Activated CD8-positive, alpha-beta T cell treated with anti-CD3 and anti-CD28 coated beads for 36 hours (primary cell): Measurements from ENCODE around the gene NTN5. TPM values are rescaled to one million over a fixed set of nuclear protein-coding genes. Genes with fewer than 3 reads are reported as not detected.
A peak's percentile ranks its signal among the peaks of the same experiment; 100 is the strongest.

Source experiments
- ATAC-seq: fragments of 200-7000 bp; cut with Tn5 transposase; one replicate; pipeline ENCODE4 v1.10.0; 2021; ENCODE audit warnings: mild to moderate bottlenecking, moderate library complexity
- CTCF ChIA-PET: fragments of 350-600 bp; sonication (Branson Sonifier 250); formaldehyde crosslinking; loops from one replicate; lab custom pipeline; 2021; ENCODE audit warnings: antibody characterized with exemption; lab: Charles Lee
- POLR2A ChIA-PET: fragments of 350-600 bp; sonication (Branson Sonifier 250); formaldehyde crosslinking; loops from one replicate; lab custom pipeline; 2021; ENCODE audit warnings: antibody characterized with exemption; lab: Charles Lee
- DNase-seq: peaks from one replicate; pipeline ENCODE4 v3.0.0-alpha.2; 2020
- H3K27ac Mint-ChIP-seq: one replicate; pipeline ENCODE4 v1.8.0; 2021; ENCODE audit warnings: mild to moderate bottlenecking, mixed read lengths
- H3K27me3 Mint-ChIP-seq: one replicate; pipeline ENCODE4 v1.8.0; 2021; ENCODE audit warnings: mixed read lengths
- H3K36me3 Mint-ChIP-seq: one replicate; pipeline ENCODE4 v1.8.0; 2021; ENCODE audit warnings: low read depth, mixed read lengths
- H3K4me1 Mint-ChIP-seq: one replicate; pipeline ENCODE4 v1.8.0; 2021; ENCODE audit warnings: low read depth, mixed read lengths
- H3K4me3 Mint-ChIP-seq: one replicate; pipeline ENCODE4 v1.8.0; 2021; ENCODE audit warnings: mild to moderate bottlenecking, moderate library complexity, mixed read lengths
- H3K9me3 Mint-ChIP-seq: one replicate; pipeline ENCODE4 v1.8.0; 2021; ENCODE audit warnings: mixed read lengths
- CTCF ChIP-seq: fragments of 200-600 bp; IDR thresholded peaks from one replicate; pipeline ENCODE4 v1.8.0; 2022; ENCODE audit warnings: antibody characterized with exemption, mild to moderate bottlenecking
- intact Hi-C: fragments of 100-400 bp; cut with micrococcal nuclease; formaldehyde crosslinking; loops from one replicate; pipeline ENCODE4 v1.10.0; 2022
- total RNA-seq, 2 experiments: library from RNA; stranded (reverse); gene quantifications; one replicate each; pipeline ENCODE4 v1.2.3, GENCODE V29; 2021

Gene NTN5
- total RNA-seq, 2 experiments from 2014 or later: 0.16 to 0.83 TPM

- intact Hi-C loops: loop anchor here (10.0 kb wide), 1 partner anchor 239 kb away; the partner anchor contains the start of gene PPP1R15A
- peaks cover 60% of the 10 kb centered on the region for H3K4me1 Mint-ChIP-seq
- ATAC-seq: peak; percentile 31
- no peaks in the 10 kb centered on the region for H3K9me3 Mint-ChIP-seq
- no peaks in the 10 kb centered on the region for H3K27me3 Mint-ChIP-seq
- POLR2A ChIA-PET: interaction anchor here (1.5 to 9.6 kb wide), 3 partner anchors 12 to 17 kb away, joined by 4 to 154 read pairs (median 16); partner anchors contain the start of genes FAM83E, RPL18 and SPHK2
- TF ChIP-seq CTCF: no peak
- peak; percentile 74 for DNase-seq
- H3K4me3 Mint-ChIP-seq: peak overlapping the region; percentile 88
- H3K36me3 Mint-ChIP-seq: peaks cover 8% of the 10 kb centered on the region
- CTCF ChIA-PET: no interaction called here
- peak overlapping the region; percentile 94 for H3K27ac Mint-ChIP-seq
These were observed 37.4 kb downstream of the NTN5 start for GRCh38 chr19:48635263-48635965.

GRCh38 chr19:48634424-48635262 is 38.2 kb downstream of the NTN5 start:
- intact Hi-C loops: loop anchor here (10.0 kb wide), 1 partner anchor 240 kb away; the partner anchor contains the start of gene PPP1R15A
- Mint-ChIP-seq H3K4me1 (peaks cover 56% of the 10 kb centered on the region), H3K9me3 (no peaks in the 10 kb centered on the region), H3K4me3 (peak overlapping the region; percentile 77), H3K27ac (peak overlapping the region; percentile 94), H3K36me3 (peaks cover 8% of the 10 kb centered on the region), H3K27me3 (no peaks in the 10 kb centered on the region)
- CTCF ChIA-PET: interaction anchor here (1.4 to 1.8 kb wide), 3 partner anchors 11 to 12 kb away, joined by 4 to 11 read pairs (median 4); partner anchors contain the start of gene CA11
- DNase-seq (peak; percentile 97), ATAC-seq (peak; percentile 28)
- TF ChIP-seq CTCF: no peak
- POLR2A ChIA-PET: interaction anchor here (0.8 to 9.6 kb wide), 4 partner anchors 10 to 42 kb away, joined by 3 to 154 read pairs (median 6); partner anchors contain the start of genes CA11, FAM83E, RPL18 and SPHK2

- DNase-seq: no peak
- Mint-ChIP-seq H3K4me3 (peak overlapping the region; percentile 77), H3K27me3 (no peaks in the 10 kb centered on the region), H3K9me3 (no peaks in the 10 kb centered on the region), H3K36me3 (peaks cover 8% of the 10 kb centered on the region), H3K4me1 (peaks cover 51% of the 10 kb centered on the region), H3K27ac (peak overlapping the region; percentile 94)
- no peak for ATAC-seq
- TF ChIP-seq CTCF: no peak
- intact Hi-C loops: loop anchor here (10.0 kb wide), 1 partner anchor 241 kb away; the partner anchor contains the start of gene PPP1R15A
- POLR2A ChIA-PET: interaction anchor here (0.8 to 9.6 kb wide), 4 partner anchors 10 to 41 kb away, joined by 3 to 154 read pairs (median 6); partner anchors contain the start of genes CA11, FAM83E, RPL18 and SPHK2
- CTCF ChIA-PET: interaction anchor here (0.7 to 1.8 kb wide), 4 partner anchors 10 to 15 kb away, joined by 3 to 11 read pairs (median 4); partner anchors contain the start of genes CA11, RPL18 and SPHK2
These were observed 38.8 kb downstream of the NTN5 start for GRCh38 chr19:48634036-48634342.

- Mint-ChIP-seq H3K4me1 (peaks cover 45% of the 10 kb centered on the region), H3K4me3 (peak overlapping the region; percentile 77), H3K36me3 (peaks cover 4% of the 10 kb centered on the region), H3K27me3 (no peaks in the 10 kb centered on the region), H3K9me3 (no peaks in the 10 kb centered on the region), H3K27ac (peak overlapping the region; percentile 94)
- ChIA-PET CTCF (interaction anchor here (0.7 to 1.8 kb wide), 5 partner anchors 10 to 14 kb away, joined by 3 to 11 read pairs (median 4); partner anchors contain the start of genes CA11, RPL18 and SPHK2), POLR2A (interaction anchor here (0.6 to 9.6 kb wide), 5 partner anchors 11 to 339 kb away, joined by 3 to 154 read pairs (median 4); partner anchors contain the start of genes CA11, FAM83E, RPL18 and SPHK2)
- ATAC-seq: no peak
- no peak for TF ChIP-seq CTCF
- intact Hi-C loops: loop anchor here (10.0 kb wide), 1 partner anchor 241 kb away; the partner anchor contains the start of gene PPP1R15A
- no peak for DNase-seq
These were observed 39.4 kb downstream of the NTN5 start for GRCh38 chr19:48633148-48634035.
